D721Med (cell line): ENCODE data around the gene RXFP4.

Experiments used
- DNase-seq: peaks from one replicate; pipeline ENCODE4 v3.0.0; 2011; ENCODE audit warnings: low spot score; ENCODE audit not compliant: insufficient read length
- FAIRE-seq: peaks from 2 replicates; lab custom pipeline; 2011; peaks lifted over from hg19 to GRCh38; lab: Jason Lieb, UNC
- CTCF ChIP-seq: IDR thresholded peaks from 2 replicates; pipeline ENCODE4 v1.5.1; 2012; ENCODE audit warnings: mild to moderate bottlenecking, control low read depth; ENCODE audit not compliant: insufficient read depth; ENCODE audit errors: missing control alignments

RXFP4 gene

DNA sequence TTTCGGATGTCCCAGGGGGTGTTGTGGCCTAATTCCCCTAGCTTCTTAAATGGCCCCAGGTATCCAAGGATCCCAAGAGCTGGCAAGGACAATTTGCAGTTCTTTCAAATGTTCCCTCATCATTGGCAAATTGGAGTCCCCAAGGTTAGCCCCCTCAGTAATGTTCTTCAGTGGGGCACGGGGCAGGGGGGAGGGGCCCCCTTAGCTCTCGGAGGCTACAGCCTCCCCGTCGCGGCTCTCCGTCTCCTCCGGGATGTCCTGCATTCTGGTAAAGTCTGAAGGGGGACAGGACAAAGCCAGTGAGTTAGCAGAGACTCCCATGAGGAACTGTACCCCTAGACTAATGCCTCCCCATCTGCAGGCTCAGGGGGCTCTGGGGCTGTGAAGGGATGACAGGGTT lies 6.3 kb downstream of the RXFP4 start:
- DNase-seq (no peak), FAIRE-seq (no peak)
- no peak for TF ChIP-seq CTCF

GRCh38 chr1:155950829-155951228 lies 9.4 kb downstream of the RXFP4 start:
- no peak for DNase-seq
- FAIRE-seq: no peak
- TF ChIP-seq CTCF: no peak

GRCh38 chr1:155951753-155952504 lies 10.5 kb downstream of the RXFP4 start:
- DNase-seq: no peak
- no peak for TF ChIP-seq CTCF
- FAIRE-seq: no peak

GRCh38 chr1:155952505-155952890 lies 11.1 kb downstream of the RXFP4 start:
- FAIRE-seq: no peak
- DNase-seq: no peak
- no peak for TF ChIP-seq CTCF

DNA sequence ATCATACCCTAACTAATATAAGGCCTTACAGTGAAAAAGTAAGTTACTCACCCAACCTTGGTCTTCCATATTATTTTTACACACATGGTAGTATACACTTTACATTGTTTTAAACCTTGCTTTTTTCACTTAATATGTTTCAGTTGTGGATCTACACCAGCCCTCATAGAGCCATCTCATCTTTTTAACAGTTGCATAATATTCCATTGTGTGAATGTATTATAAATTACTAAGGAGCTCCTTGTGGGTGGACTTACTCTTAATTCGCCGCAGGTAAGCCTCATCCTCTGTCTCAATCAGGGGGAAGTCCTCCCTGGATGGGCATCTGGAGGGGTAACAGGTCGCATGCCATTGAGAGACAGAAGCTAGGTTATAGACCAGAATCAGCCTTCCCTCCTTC lies 13.2 kb downstream of the RXFP4 start:
- FAIRE-seq (no peak), DNase-seq (no peak)
- TF ChIP-seq CTCF: no peak

DNA sequence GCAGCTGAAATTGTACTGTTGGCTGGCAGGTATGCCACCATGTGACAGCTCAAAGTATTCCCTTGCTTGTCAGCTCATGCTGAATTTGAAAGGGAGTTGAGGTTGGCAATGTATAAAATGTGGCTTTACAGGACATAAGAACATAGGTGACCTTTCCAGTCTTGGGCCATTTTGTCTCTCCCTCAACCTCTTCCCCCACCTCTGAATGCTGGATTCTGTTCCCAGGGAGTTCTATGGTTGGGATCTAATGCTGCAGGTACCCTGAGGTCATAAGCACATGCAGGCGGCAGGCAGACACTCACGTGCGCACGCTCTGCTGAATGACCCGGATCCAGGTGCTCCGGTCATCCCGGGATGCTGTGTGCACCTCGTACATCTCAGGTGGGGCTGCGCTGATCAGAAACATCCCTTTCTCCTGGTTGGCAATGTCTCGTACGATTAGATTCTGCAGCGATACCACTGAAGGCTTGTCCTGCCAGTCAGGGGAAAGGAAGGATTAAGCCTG lies 16.0 kb downstream of the RXFP4 start:
- no peak for TF ChIP-seq CTCF

GRCh38 chr1:155960081-155960745 lies 18.8 kb downstream of the RXFP4 start:
- FAIRE-seq (no peak), DNase-seq (no peak)
- TF ChIP-seq CTCF: no peak

More for the DNA sequence above, 16.0 kb downstream of the RXFP4 start:
- FAIRE-seq (no peak), DNase-seq (no peak)
